Measurements from ENCODE around the gene DCP2.

DCP2 gene

GRCh38 chr5:113025596-113025995 lies 49.0 kb downstream of the DCP2 start:
- H3K27ac ChIP-seq (ENCODE audit: low read length) = no peak overlapping the region
- peaks cover 6% of the 10 kb centered on the region for H3K4me1 ChIP-seq (ENCODE audit: control insufficient read depth, low read depth, low read length)
- H3K9ac ChIP-seq (ENCODE audit: low read length) = no peak overlapping the region
- H3K9me3 ChIP-seq (ENCODE audit: control insufficient read depth, low read depth, low read length) = no peaks in the 10 kb centered on the region
- H3K36me3 ChIP-seq (ENCODE audit: control insufficient read depth, low read depth, low read length) = peaks cover 34% of the 10 kb centered on the region
- no peak overlapping the region for H3K4me3 ChIP-seq (ENCODE audit: low read length)
- no peaks in the 10 kb centered on the region for H3K27me3 ChIP-seq (ENCODE audit: control insufficient read depth, insufficient read depth, low read length)

- Histone ChIP-seq H3K27ac (ENCODE audit: low read length) (no peak overlapping the region), H3K9ac (ENCODE audit: low read length) (no peak overlapping the region), H3K27me3 (ENCODE audit: control insufficient read depth, insufficient read depth, low read length) (no peaks in the 10 kb centered on the region), H3K36me3 (ENCODE audit: control insufficient read depth, low read depth, low read length) (peaks cover 31% of the 10 kb centered on the region), H3K4me3 (ENCODE audit: low read length) (no peak overlapping the region), H3K9me3 (ENCODE audit: control insufficient read depth, low read depth, low read length) (no peaks in the 10 kb centered on the region), H3K4me1 (ENCODE audit: control insufficient read depth, low read depth, low read length) (peaks cover 10% of the 10 kb centered on the region)
Observed at GRCh38 chr5:113026211-113026610, 49.6 kb downstream of the DCP2 start.

GRCh38 chr5:113027015-113027414 lies 50.4 kb downstream of the DCP2 start:
- H3K36me3 ChIP-seq (ENCODE audit: control insufficient read depth, low read depth, low read length) = peaks cover 31% of the 10 kb centered on the region
- no peak overlapping the region for H3K4me3 ChIP-seq (ENCODE audit: low read length)
- H3K9ac ChIP-seq (ENCODE audit: low read length) = no peak overlapping the region

GRCh38 chr5:113027431-113027830 lies 50.8 kb downstream of the DCP2 start:
- H3K4me3 ChIP-seq (ENCODE audit: low read length) = no peak overlapping the region
- no peaks in the 10 kb centered on the region for H3K27me3 ChIP-seq (ENCODE audit: control insufficient read depth, insufficient read depth, low read length)
- H3K27ac ChIP-seq (ENCODE audit: low read length) = no peak overlapping the region
- no peak overlapping the region for H3K9ac ChIP-seq (ENCODE audit: low read length)
- peaks cover 16% of the 10 kb centered on the region for H3K4me1 ChIP-seq (ENCODE audit: control insufficient read depth, low read depth, low read length)
- no peaks in the 10 kb centered on the region for H3K9me3 ChIP-seq (ENCODE audit: control insufficient read depth, low read depth, low read length)
- peaks cover 31% of the 10 kb centered on the region for H3K36me3 ChIP-seq (ENCODE audit: control insufficient read depth, low read depth, low read length)

More at GRCh38 chr5:113027015-113027414, 50.4 kb downstream of the DCP2 start:
- Histone ChIP-seq H3K9me3 (ENCODE audit: control insufficient read depth, low read depth, low read length) (no peaks in the 10 kb centered on the region), H3K27me3 (ENCODE audit: control insufficient read depth, insufficient read depth, low read length) (no peaks in the 10 kb centered on the region), H3K4me1 (ENCODE audit: control insufficient read depth, low read depth, low read length) (peaks cover 16% of the 10 kb centered on the region), H3K27ac (ENCODE audit: low read length) (no peak overlapping the region)

GRCh38 chr5:113029614-113030013 lies 53.0 kb downstream of the DCP2 start:
- Histone ChIP-seq H3K27ac (ENCODE audit: low read length) (no peak overlapping the region), H3K4me3 (ENCODE audit: low read length) (no peak overlapping the region), H3K4me1 (ENCODE audit: control insufficient read depth, low read depth, low read length) (peaks cover 28% of the 10 kb centered on the region), H3K27me3 (ENCODE audit: control insufficient read depth, insufficient read depth, low read length) (no peaks in the 10 kb centered on the region), H3K9me3 (ENCODE audit: control insufficient read depth, low read depth, low read length) (no peaks in the 10 kb centered on the region), H3K36me3 (ENCODE audit: control insufficient read depth, low read depth, low read length) (peaks cover 25% of the 10 kb centered on the region), H3K9ac (ENCODE audit: low read length) (no peak overlapping the region)

GRCh38 chr5:113031104-113031503 lies 54.5 kb downstream of the DCP2 start:
- no peaks in the 10 kb centered on the region for H3K9me3 ChIP-seq (ENCODE audit: control insufficient read depth, low read depth, low read length)
- peaks cover 33% of the 10 kb centered on the region for H3K4me1 ChIP-seq (ENCODE audit: control insufficient read depth, low read depth, low read length)
- H3K27me3 ChIP-seq (ENCODE audit: control insufficient read depth, insufficient read depth, low read length) = no peaks in the 10 kb centered on the region
- no peak overlapping the region for H3K27ac ChIP-seq (ENCODE audit: low read length)
- H3K9ac ChIP-seq (ENCODE audit: low read length) = no peak overlapping the region
- H3K36me3 ChIP-seq (ENCODE audit: control insufficient read depth, low read depth, low read length) = peaks cover 25% of the 10 kb centered on the region
- no peak overlapping the region for H3K4me3 ChIP-seq (ENCODE audit: low read length)

DNA sequence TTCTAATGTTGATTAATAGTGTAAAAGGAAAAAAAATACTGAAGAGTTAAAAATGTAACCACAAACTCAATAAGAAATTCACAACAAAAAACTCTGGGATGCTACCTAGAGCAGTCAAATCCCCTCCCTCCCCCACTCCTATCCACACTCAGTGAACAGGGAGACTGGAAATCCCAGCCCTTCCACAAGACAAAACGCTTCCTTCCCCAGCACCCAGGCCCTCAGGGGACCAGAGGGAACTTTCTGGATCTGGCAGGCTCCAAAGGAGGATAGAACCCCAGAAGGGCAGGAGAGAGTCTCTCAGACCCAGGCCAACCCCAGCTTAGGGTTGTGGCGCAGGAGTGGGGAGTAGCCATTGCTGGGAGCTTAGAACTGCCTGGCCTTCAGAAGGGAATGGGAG lies 55.0 kb downstream of the DCP2 start:
- Histone ChIP-seq H3K36me3 (ENCODE audit: control insufficient read depth, low read depth, low read length) (peaks cover 22% of the 10 kb centered on the region), H3K9me3 (ENCODE audit: control insufficient read depth, low read depth, low read length) (no peaks in the 10 kb centered on the region), H3K4me1 (ENCODE audit: control insufficient read depth, low read depth, low read length) (peaks cover 37% of the 10 kb centered on the region), H3K27ac (ENCODE audit: low read length) (peak overlapping the region; percentile 21), H3K4me3 (ENCODE audit: low read length) (no peak overlapping the region), H3K9ac (ENCODE audit: low read length) (no peak overlapping the region), H3K27me3 (ENCODE audit: control insufficient read depth, insufficient read depth, low read length) (no peaks in the 10 kb centered on the region)

GRCh38 chr5:113034182-113034773 lies 57.7 kb downstream of the DCP2 start:
- Histone ChIP-seq H3K9me3 (ENCODE audit: control insufficient read depth, low read depth, low read length) (no peaks in the 10 kb centered on the region), H3K9ac (ENCODE audit: low read length) (no peak overlapping the region), H3K4me3 (ENCODE audit: low read length) (no peak overlapping the region), H3K27me3 (ENCODE audit: control insufficient read depth, insufficient read depth, low read length) (no peaks in the 10 kb centered on the region), H3K4me1 (ENCODE audit: control insufficient read depth, low read depth, low read length) (peaks cover 42% of the 10 kb centered on the region), H3K27ac (ENCODE audit: low read length) (no peak overlapping the region), H3K36me3 (ENCODE audit: control insufficient read depth, low read depth, low read length) (no peaks in the 10 kb centered on the region)

DNA sequence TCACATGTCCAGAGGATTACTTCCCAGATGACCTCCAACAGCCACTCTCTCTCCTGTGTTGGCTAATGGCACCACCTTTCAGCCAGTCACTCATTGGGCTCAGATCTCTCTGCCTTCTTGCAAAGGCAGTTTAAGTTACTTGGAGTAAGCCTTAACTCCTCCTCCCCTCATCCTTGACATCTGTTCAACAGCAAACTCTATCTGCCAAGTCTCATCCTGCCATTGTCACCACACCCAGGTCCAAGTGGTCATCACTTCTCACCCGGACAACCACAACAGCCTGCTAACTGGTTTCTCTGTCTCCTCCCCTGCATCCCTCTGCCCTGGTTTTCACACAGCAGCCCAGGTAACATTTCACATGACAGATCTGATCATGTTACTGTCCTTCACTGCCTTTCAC lies 58.5 kb downstream of the DCP2 start:
- H3K4me3 ChIP-seq (ENCODE audit: low read length) = no peak overlapping the region

DNA sequence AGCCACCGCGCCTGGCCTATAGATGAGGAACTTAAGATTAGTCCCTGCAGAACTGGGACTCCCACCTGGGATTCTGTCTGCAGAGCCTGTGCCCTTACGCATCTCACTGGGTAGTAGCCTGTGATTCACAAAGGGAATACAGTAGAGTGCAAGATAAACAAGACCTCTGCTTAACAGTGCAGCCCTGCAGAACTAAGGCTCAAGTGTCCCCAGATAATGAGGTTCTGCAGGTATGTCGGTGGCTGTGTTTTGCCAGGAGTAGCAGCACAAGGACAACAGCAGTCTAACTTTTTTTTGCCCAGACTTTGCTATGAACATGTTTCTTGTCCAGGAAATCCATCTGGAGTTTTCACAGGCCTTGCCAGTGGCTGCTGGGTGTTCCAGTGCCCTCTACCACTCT lies 59.7 kb downstream of the DCP2 start:
- no peak overlapping the region for H3K9ac ChIP-seq (ENCODE audit: low read length)

More for the DNA sequence above, 58.5 kb downstream of the DCP2 start:
- peaks cover 41% of the 10 kb centered on the region for H3K4me1 ChIP-seq (ENCODE audit: control insufficient read depth, low read depth, low read length)
- H3K27me3 ChIP-seq (ENCODE audit: control insufficient read depth, insufficient read depth, low read length) = no peaks in the 10 kb centered on the region
- no peak overlapping the region for H3K9ac ChIP-seq (ENCODE audit: low read length)
- H3K27ac ChIP-seq (ENCODE audit: low read length) = no peak overlapping the region
- no peaks in the 10 kb centered on the region for H3K36me3 ChIP-seq (ENCODE audit: control insufficient read depth, low read depth, low read length)
- no peaks in the 10 kb centered on the region for H3K9me3 ChIP-seq (ENCODE audit: control insufficient read depth, low read depth, low read length)

DNA sequence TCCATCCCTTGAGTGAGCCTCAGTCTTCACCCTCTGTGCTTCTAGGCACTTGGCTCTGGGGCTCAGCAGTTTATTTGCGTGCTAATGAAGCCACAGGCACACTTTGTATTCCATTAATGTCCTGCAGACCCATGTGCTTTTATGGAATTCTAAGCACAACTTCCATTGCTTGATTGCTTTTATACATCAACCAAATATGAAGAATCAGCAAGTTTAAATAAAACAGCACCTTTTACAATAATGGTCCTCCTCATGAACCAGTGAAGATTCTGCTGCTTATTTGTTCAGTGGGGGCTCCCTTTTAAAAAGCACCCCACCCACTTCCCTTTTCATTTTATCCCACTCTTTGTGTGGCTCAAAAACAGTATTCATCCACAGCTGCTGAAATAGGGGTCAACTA lies 60.2 kb downstream of the DCP2 start:
- no peaks in the 10 kb centered on the region for H3K36me3 ChIP-seq (ENCODE audit: control insufficient read depth, low read depth, low read length)
- H3K4me1 ChIP-seq (ENCODE audit: control insufficient read depth, low read depth, low read length) = peaks cover 26% of the 10 kb centered on the region
- H3K9ac ChIP-seq (ENCODE audit: low read length) = no peak overlapping the region
- H3K27me3 ChIP-seq (ENCODE audit: control insufficient read depth, insufficient read depth, low read length) = no peaks in the 10 kb centered on the region
- no peaks in the 10 kb centered on the region for H3K9me3 ChIP-seq (ENCODE audit: control insufficient read depth, low read depth, low read length)
- H3K4me3 ChIP-seq (ENCODE audit: low read length) = no peak overlapping the region
- H3K27ac ChIP-seq (ENCODE audit: low read length) = no peak overlapping the region

More for the DNA sequence above, 59.7 kb downstream of the DCP2 start:
- H3K27me3 ChIP-seq (ENCODE audit: control insufficient read depth, insufficient read depth, low read length) = no peaks in the 10 kb centered on the region
- no peaks in the 10 kb centered on the region for H3K9me3 ChIP-seq (ENCODE audit: control insufficient read depth, low read depth, low read length)
- H3K36me3 ChIP-seq (ENCODE audit: control insufficient read depth, low read depth, low read length) = no peaks in the 10 kb centered on the region
- H3K27ac ChIP-seq (ENCODE audit: low read length) = no peak overlapping the region
- H3K4me3 ChIP-seq (ENCODE audit: low read length) = no peak overlapping the region
- H3K4me1 ChIP-seq (ENCODE audit: control insufficient read depth, low read depth, low read length) = peaks cover 30% of the 10 kb centered on the region

DNA sequence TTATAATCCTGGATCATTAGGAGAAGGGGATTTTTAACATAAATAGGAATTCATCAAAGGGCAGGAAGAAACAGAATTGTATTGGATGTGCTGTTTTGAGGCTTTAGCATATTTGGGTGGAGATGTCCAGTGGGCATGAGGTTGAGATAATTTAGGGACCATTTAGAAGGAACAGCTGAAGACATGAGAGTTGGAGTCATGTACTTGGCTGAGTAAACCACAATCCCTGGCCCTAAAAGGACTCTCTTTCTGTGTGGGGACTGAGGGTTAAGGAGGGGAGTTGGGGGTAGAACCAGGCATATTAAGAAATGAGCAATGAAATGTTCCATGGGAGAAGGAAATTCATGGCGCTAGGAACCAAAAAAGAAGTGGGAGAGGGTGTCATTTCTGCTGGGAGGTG lies 61.5 kb downstream of the DCP2 start:
- no peaks in the 10 kb centered on the region for H3K9me3 ChIP-seq (ENCODE audit: control insufficient read depth, low read depth, low read length)
- H3K36me3 ChIP-seq (ENCODE audit: control insufficient read depth, low read depth, low read length) = peaks cover 3% of the 10 kb centered on the region
- H3K4me3 ChIP-seq (ENCODE audit: low read length) = no peak overlapping the region
- H3K27ac ChIP-seq (ENCODE audit: low read length) = no peak overlapping the region
- H3K9ac ChIP-seq (ENCODE audit: low read length) = no peak overlapping the region
- H3K4me1 ChIP-seq (ENCODE audit: control insufficient read depth, low read depth, low read length) = peaks cover 23% of the 10 kb centered on the region
- H3K27me3 ChIP-seq (ENCODE audit: control insufficient read depth, insufficient read depth, low read length) = no peaks in the 10 kb centered on the region
